NCI-H345 (cell line): ENCODE measurements around the gene RPL12.

Experiments used
- DNase-seq: peaks from one replicate; lab custom pipeline; 2025; lab: John Stamatoyannopoulos, UW

The RPL12 gene

GRCh38 chr9:127404631-127405030 is 46.6 kb downstream of the RPL12 start:
- no peak for DNase-seq

GRCh38 chr9:127403507-127404192 is 47.6 kb downstream of the RPL12 start:
- DNase-seq = no peak

DNA sequence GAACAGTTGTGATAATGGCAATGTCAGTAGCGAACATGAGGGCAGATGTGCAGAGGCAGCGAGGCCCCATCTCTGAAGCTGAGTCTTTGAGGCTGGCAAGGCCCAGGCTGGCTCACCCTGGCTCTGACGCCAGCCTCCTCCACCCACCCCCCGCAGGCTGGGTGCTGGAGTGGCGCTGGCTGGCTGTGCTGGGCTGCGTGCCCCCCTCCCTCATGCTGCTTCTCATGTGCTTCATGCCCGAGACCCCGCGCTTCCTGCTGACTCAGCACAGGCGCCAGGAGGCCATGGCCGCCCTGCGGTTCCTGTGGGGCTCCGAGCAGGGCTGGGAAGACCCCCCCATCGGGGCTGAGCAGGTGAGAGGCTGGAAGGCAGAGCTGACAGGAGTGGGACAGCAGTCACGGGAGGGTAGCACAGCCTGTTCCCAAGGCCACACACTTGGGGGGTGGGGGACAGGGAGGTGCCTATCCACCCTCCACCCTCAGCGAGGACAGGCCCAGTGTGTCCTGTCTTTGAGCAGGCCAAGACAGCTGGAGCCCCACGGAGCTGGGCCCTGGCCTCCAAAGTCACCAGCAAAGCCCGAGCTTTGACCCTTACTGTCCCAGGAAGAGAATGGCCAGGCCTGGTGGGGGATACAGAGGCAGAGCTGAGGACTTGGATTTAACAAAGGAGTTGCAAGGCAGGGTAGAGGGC is 48.7 kb downstream of the RPL12 start:
- no peak for DNase-seq

DNA sequence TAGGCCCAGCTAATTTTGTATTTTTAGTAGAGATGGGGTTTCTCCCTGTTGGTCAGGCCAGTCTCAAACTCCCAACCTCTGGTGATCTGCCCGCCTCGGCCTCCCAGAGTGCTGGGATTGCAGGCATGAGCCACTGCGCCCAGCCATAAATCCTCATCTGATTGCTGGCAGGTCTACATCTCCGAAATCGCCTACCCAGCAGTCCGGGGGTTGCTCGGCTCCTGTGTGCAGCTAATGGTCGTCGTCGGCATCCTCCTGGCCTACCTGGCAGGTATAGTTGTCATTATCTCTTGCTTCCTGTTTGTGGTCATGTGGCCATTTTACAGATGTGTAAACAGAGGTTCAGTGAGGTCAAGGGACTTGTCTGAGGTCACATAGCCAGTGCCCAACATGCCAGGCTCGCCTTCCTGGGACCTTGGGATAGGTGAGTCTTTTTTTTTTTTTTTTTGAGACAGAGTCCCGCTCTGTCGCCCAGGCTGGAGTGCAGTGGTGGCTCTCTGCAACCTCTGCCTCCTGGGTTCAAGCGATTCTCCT is 51.4 kb downstream of the RPL12 start:
- no peak for DNase-seq

DNA sequence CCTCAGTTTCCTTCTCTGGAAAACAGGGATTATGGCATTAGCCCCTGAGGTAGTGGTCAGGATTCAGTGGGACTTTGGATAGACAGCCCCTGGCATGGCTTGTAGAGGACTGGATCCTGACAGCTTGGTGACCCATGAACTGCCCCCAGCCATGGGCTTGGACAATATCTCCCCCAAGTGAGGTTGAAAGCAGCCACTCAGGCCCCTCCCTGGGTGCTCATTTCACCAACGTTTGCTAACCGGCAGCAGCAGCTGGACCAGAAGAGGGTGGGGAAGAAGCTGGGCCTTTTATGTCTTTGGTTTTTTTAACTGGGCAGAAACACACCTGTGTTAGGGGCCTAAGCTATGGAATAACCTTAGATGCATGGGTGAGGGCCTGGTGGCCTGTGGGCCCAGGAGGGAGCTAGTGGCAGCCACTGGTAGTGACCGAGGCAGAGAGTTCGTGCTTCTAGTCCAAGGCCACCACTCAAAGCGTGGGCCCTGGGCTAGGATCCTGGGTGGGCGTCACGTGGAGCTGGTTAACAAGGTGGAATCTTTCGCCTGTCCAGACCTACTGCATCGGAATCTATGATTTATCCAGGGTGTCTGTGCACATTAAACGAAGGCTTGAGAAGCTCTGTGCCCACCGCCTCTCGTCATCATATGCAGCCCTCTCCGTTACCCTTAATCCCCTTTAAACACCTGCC is 52.3 kb downstream of the RPL12 start:
- no peak for DNase-seq

- no peak for DNase-seq
These were observed 52.9 kb downstream of the RPL12 start for GRCh38 chr9:127398275-127398647.
